Measurements from ENCODE around the gene CHCHD6.

- TF ChIP-seq CTCF (conservative IDR thresholded peaks at IDR 0.05) (no peak), EZH2 (IDR thresholded peaks at IDR 0.05; ENCODE audit: low read depth) (no peak)
Measured at GRCh38 chr3:126728680-126729079, 24.6 kb downstream of the CHCHD6 start.

All from PC-9 (cell line).